Stimulated activated CD8-positive, alpha-beta memory T cell treated with anti-CD3 and anti-CD28 coated beads, Interleukin-4, amount 100 ng/mL, for 1 hour (primary cell): Measurements from ENCODE around the gene FARS2.

Experiments used
- DNase-seq, 2 donors: peaks; one replicate each; pipeline ENCODE4 v3.0.0-alpha.2; 2020; ENCODE audit warnings: low read depth in 2 of 2, low spot score in 1 of 2

FARS2 gene

DNA sequence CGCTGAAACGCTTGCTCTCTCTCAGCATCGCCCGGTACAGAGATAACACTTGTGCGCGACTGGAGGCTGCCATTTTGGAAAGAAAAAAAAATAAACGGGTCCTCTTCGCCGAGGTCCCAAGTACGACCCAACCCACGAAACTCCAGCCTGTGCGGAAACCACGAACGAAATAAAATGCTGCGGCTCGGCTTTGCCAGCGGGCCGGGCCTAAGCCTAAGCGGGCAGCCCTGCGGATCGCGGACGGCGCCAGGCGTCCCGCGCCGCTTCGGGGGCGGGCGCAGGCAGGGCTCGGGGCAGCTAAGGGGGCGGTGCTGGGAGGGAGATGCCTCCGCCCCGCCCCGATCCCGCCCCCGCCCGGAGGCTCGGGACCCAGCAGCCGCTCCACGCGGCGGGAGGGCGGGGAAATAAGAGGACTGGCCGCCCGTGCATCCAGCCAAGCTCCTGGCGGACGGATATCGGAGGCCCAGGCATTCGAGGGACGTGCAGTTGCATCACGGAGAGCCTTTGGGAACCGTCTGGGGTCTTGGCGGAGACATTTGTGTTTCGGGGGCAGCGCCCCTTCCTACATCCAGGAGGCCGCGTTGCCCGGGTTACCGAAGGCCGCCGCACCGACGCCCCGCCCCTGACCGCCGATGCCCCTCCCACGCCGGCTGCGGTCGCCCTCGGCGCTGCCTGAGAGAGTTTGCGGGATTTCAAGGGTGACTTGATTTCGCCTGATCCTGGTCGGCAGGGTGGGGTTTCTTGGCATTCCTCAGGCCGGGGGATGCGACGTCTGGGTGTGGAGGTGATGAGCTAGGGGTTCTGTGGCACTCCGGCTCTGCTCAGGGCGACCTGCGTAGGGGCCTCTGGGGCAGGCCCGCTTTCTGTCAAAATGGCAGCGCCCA is at the start of gene FARS2, which contains the start of gene LYRM4:
FARS2 (plus strand) TSS at position 853 of the 884 bp plus-strand sequence.
LYRM4 (minus strand) TSS at position 290 of the 884 bp plus-strand sequence; CDS start at position 73, 217 bp downstream.
- peak; percentile 83 to 87 for DNase-seq

DNA sequence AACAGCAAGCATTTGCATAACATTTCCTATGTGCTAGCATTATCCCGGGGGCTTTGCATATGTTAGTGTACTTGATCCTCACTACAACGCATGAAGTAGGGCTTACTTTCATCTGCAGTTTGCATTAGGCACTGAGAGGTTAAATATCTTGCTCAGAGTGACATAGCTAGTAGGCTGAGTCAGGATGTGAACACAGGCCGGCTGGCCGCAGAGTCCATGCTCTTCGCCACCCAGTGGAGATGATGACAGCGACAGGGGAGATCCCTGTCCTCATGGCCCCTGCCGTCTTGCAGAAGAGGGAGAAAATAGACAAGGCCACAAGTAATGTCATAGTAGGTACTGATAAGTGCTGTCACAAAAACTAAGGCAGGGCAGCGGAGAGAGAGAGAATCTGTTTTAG is 47.5 kb upstream of the FARS2 start:
- no peak for DNase-seq

DNA sequence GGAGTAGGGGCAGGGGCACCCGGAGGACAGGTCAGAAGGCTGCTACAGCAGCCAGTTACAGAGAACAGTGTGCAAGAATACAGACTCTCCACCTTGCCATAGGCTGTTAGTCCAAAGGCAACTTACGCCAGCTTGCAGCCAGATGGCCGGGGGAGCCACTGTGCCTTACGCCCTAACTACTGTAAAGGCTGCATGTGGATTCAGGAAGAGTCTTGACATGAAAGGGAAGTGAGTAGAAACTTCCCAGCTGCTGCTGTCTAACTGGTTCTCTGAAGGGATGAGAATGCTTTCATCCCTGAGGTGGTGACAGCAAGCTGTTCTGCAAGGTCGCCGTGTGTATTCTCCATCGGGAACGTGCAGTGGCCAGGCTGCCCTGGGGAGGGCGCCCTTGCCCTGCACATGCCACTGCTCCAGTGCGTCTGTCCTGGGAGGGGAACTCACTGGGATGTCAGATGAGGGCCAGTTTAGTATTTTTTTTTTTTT is 46.7 kb upstream of the FARS2 start:
- no peak for DNase-seq

DNA sequence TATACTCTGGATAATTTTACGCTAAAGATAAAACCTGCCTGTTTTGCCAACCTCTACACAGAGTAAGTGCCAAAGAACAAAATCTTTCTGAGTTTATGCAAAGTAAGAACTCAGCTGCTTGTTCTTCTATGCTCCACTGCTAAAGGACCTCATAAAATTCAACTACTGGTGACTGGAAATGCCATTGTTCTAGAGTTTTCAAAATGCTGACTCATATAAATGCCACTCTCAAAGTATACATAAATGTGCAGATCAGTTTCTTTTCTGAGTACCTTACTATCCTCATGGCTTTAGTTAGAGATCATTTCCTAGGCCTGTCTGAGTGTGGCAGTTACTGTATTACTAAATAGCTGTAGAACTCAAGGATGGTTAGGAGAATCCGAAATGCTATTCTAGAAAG is 46.2 kb upstream of the FARS2 start:
- no peak for DNase-seq

DNA sequence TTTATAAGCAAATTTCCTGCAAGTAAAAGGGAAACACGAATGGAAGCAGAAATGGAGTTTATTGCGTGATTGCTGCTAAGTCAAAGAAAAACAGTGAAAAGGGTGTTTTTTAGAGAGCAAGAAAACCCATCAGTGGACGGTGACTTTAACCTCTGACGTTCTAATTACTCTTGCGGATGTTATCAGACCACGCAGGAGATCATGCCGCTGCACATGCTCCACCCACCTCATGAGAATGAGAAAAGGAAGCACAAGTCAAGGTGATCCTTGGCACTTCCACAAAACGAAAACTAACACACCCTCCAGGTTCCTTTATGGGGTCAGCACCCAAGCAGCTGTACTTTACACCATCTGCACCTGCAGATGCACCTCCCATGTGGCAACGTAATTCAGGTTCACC is 45.5 kb upstream of the FARS2 start:
- no peak for DNase-seq

DNA sequence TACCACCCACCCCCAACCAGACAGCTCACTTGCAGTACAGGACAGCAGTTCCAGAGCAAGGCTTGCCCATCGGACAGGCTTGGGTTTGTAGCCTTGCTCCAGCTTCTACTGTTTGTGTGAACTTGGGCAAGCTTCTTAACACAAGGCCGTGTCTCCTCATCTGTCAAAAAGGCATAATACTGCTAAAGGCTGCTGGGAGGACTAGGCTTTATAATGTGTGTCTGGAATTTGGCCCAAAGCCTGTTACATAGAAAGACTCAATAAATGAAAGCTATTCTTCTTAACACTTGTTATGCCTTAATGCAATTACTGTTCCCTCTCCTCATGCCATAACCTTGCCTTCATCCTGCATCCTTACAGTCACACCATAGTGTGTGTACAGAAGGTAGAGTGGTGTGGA is 44.0 kb upstream of the FARS2 start:
- DNase-seq: no peak

DNA sequence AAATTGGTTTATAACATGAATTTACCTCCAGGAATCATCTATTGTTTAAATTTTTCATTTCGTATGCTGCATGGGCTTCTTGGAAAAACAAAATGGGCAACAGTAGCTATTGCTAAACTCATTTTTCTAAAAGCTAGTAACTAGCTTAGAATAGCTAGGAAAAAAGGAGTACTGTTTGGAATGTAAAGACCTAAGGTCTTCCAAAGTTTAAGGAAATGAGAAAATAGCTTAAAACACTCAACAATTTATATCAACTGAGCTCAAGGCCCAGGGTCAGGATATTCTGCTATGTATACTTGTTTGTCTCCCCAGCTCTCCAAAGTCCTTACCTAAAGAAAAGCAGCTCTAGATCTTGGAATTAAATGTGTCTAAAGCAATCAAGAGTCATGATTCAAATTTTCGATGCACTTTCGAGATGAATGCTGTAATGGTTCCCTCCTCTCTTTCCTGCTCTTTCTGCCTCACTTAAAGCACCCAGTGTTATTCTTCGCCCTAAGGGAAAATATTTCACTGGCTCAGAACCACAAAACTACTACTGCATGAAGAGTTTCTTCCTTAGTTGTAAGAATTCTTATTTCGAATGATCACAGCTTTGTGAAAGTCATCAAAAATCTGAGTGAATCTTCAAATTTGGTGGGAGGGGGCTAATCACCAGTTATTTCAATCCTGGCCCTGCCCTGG is 42.2 kb upstream of the FARS2 start:
- DNase-seq: no peak

DNA sequence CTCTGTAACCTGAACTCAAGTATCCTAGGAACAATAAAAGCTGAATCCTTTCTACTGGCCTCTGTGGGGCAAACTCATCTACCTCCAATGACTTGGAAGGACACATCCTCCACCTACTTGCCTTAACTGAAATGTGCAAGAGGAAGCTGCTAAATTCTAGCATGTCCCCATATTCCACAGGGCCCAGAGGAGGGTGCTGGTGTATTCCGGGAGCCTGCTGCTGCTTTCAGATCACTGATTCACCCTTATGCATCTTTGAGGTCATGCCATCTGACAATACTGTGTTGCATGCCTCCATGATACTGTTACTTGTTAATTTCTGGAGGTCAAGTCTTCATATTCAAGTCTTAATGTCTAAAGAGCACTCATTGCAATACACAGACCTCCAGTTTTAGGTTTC is 40.9 kb upstream of the FARS2 start:
- DNase-seq: no peak

DNA sequence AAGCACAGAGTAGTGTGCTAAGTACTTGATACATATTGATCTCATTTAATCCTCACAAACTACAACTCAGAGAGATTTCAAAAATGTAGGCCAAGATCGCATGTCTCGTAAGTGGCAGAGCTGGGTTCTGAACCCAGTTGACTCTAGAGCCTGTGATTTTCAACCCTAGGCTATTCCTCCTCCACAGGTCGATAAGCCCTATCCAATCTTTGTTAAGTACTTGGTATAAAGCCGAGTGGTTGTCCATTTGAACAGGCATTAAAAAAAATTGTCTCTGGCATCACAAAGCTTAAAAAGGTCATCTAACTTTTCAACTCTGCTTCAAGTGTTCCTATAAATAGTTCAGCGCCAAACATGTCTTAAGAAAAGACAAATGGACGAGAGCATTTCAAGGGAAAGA is 38.0 kb upstream of the FARS2 start:
- no peak for DNase-seq

DNA sequence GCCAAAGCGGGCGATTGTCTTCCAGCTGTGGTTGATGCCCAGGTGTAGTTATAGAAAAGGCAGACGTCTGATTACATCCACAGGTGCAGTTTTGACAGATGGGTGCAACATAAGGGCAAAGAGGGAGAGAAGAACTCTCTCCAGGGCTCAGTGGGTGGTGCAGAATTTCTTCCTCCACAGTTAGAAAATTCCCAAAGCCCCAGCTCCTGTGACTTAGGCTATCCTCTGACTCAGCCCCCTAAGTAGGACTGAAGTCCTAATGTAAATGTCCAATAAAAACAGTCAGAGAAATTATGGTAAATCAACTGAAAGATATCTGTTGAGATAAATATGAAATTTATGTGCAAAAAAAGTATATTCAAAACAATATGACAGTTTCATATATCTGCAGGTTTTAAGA is 32.0 kb upstream of the FARS2 start:
- DNase-seq: no peak

DNA sequence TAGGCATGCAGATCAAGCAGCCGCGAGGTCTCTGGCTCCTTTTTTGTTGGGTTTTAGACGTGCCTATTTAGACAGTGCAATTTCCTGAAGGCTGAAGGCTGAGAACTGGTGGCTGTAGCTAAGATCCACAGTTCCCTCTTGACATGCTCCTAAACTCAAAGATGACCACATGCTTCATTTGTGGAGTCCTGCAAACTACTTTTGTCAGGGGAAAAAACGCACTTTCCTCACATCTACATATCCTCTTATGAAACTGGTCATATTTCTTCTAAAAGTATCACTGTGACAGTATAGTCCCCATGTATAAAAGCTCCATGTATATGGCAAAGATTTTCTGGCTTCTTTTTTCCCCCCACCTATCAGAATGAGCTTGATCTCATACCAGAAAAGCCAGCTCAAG is 31.2 kb upstream of the FARS2 start:
- DNase-seq: no peak

DNA sequence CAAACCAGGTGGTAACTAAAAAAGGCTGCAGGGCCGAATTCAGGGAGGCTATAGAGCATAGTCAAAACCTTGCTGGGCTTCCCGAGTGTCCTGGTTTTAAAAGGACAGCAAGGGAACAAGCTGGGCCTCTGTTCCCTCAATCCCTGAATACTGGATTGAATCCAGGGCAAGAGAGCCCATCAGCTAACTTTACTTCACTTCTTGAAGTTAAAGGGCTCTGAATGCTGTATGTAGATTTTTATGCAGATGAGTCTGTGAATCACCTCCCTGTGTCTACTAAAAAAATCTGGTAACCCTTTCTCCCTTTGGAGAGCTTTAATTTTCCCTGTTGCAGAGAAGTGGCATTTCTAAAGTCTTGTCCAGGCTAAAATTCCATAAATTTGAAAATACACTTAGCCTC is 30.0 kb upstream of the FARS2 start:
- no peak for DNase-seq

DNA sequence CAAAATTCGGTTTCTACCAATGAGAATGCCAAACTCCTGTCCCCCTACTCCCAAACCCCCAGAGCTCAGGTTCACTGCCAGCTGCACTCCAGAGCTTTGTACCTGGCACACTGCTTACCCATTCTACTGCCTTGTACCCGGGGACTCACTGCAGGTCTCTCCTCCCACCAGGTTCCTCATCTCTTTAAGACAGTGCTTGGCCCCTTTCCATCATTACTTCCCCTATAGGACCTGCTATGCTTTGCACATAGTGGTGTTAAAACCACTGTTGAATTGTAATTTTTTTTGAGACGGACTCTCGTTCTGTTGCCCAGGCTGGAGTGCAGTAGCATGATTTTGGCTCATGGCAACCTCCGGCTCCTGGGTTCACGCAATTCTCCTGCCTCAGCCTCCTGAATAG is 26.4 kb upstream of the FARS2 start:
- no peak for DNase-seq

DNA sequence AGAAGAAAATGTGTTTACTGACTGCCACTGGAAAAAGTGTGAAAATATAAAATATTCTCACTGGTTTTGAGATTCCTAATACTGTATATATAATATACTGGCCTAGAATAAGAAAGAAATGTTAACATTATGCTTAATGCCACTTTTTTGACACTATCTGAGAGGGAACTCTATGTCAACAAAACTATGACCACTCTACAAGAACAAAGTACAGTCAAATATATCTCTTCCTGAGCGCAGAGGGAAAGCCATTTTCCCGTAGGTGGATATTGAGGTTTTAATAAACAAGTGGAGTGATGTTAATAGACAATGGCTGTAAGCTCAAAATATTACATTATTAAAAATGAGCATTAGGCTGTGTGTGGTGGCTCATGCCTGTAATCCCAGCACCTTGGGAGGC is 25.5 kb upstream of the FARS2 start:
- no peak for DNase-seq

DNA sequence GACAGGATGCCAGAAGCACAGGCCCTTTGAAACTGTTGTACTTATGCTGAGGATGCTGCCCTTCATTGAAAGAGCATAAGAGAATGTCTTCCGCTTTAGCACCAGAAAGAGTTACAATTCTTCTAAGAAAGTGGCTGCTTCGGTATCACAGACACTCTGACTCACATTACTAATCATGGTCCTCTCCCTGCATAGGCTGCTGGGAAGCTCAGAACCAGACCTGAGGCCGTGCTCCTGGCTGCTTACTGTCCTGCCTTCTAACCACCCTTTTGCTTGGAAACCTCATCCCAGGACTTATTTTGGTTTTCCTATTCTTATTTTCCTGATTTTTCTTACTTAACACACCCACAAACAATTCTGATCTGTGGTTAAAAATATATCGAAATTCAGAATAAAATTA is 23.5 kb upstream of the FARS2 start:
- DNase-seq: no peak

DNA sequence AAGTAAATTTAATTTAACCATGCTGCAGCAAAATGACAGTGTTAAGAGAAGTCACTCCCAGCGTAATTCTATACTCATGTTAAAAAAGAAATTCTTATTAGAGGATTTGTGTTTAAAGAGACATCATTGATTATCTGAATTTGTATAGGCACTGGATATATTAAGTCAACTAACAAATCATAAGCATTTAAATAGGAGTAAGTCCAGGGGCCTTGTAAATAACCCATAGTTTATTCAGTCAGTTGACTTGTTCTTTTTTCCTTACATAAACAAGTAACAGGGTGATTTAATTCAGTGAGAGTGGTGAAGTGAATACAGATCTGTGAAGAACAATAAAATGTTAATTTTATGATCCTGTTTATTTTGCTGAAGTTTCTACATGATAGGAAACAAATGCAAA is 23.0 kb upstream of the FARS2 start:
- no peak for DNase-seq

DNA sequence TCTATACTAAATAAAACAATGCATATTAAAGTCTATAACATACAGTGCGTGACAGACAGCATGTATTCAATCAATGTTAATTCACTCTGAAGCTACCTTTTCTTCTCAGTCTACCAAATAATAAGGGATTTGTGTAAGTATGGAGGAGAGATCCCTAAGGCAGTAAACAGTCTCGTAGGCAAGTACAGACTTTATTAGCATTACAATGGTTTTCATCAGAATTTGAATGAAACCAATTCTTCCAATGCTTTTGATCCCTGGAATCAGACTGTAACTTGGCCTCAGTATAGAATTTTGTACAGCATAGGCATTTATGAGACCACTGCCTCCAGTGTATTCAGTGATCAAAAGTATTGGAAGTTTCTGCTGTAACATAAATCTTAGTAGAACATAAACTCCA is 20.1 kb upstream of the FARS2 start:
- DNase-seq: no peak

DNA sequence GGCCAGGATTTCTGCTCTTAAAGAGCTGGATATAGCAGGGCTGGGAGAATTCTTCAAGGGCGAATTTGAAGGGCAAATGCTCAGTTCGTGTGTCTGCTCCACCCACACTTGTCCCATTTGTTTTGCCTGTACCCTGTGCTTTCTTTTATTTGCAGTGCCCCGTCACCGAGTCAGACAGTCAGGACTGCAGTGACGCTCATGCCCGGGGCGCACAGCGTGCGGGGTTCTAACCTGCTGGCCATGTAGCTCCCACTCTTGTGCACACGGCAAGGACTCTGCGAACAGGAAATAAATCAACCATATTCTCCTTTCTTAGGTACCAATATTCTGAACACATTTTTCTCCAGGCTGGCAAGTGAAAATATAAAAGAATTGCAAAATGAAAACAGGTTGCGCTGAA is 18.2 kb upstream of the FARS2 start:
- DNase-seq: no peak

DNA sequence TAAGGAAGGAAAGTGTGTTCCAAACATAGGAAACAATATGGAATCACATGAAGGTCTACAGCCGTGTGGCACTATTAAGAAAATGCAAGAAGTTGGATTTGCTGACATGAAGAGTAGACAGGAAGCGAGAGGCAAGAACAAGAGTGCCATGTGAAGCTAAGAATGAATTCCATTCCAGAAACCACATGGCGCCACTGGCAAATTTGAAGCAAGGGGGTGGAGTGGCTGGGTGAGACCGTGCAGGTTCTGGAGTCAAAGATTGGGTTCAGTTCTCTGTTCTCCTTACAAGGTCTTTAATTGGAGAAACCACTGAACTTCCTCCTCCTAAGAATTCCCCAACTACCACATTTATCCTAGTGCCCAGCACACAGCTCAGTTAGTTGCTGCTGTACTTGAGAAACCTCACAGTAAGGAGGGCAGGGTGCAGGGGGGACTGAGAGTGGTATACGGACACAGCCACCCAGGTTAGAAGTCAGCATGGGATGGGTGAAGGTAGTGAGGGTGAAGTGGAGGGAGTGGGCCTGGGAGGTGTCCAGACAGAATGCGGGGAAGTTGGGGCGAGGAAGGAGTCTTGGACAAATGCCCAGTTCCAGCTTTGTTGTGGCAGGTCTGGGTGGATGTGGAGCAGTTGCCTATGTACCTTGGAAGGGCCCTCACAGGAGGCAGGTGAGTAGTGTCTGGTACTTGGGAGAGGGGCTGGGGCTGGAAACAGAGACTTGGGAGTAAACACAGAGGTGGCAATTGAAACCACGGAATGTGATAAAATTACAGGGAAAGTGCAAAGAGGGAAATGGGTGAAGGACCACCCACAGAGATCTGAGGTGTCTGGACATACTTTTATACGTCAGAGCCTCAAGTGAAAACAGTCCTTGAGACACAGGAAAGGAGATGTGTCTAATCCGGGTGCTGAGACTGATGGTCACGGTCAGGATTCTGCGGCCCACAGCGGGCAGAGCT is 14.9 kb upstream of the FARS2 start:
- DNase-seq: no peak

DNA sequence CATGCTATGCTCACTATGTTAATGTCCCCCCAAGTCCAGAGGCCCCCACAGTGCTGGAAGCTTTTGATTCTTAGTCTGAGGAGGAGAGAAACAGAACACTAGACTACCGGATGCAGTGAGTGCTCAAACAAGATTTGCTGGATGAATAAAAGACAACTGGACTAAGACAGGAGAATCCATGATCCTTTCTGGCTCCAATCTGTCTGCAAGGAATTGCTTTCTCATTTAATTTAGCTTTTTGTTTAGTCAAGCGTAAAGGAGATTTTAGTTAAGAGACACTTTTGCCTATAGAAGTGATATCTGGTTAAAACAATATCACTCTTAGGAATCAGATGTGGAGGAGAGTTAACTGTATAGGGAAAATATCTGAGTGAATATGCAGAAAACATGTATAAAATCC is 14.1 kb upstream of the FARS2 start:
- no peak for DNase-seq
